ENCODE data around the gene S1PR4.
"Not testable (repeated sequence)": the region's sequence is repeated elsewhere in the genome, so short reads cannot be mapped to it uniquely, and the experiment has no call there.

Gene S1PR4

GRCh38 chr19:3179739-3180293 is 1.2 kb downstream of the S1PR4 start:
- no peak for DNase-seq

GRCh38 chr19:3183721-3184641 is 5.4 kb downstream of the S1PR4 start:
- DNase-seq, result no peak

- no peak for DNase-seq
Measured at GRCh38 chr19:3184847-3185460, 6.4 kb downstream of the S1PR4 start.

GRCh38 chr19:3185461-3186159 is 7.0 kb downstream of the S1PR4 start, which contains the start of gene NCLN:
TSS of gene NCLN (plus strand) at chr19:3185930. CDS start at chr19:3186031, 101 bp downstream.
- peak; percentile 99 for DNase-seq

- DNase-seq, result no peak
Measured at GRCh38 chr19:3186160-3186688, 7.7 kb downstream of the S1PR4 start.

- no peak for DNase-seq
Measured at GRCh38 chr19:3186891-3187661, 8.5 kb downstream of the S1PR4 start.

- DNase-seq, result no peak
Measured at GRCh38 chr19:3187662-3188511, 9.3 kb downstream of the S1PR4 start.

GRCh38 chr19:3188627-3189596 is 10.3 kb downstream of the S1PR4 start:
- no peak for DNase-seq

GRCh38 chr19:3189702-3190469 is 11.3 kb downstream of the S1PR4 start:
- no peak for DNase-seq

GRCh38 chr19:3190470-3190770 is 11.9 kb downstream of the S1PR4 start:
- DNase-seq, result no peak

GRCh38 chr19:3190921-3191805 is 12.6 kb downstream of the S1PR4 start:
- no peak for DNase-seq

- DNase-seq, result not testable (repeated sequence)
Measured at GRCh38 chr19:3191806-3192104, 13.2 kb downstream of the S1PR4 start.

- no peak for DNase-seq
Measured at GRCh38 chr19:3192228-3192635, 13.7 kb downstream of the S1PR4 start.

GRCh38 chr19:3192684-3193083 is 14.1 kb downstream of the S1PR4 start:
- DNase-seq, result no peak

- DNase-seq, result no peak
Measured at GRCh38 chr19:3193256-3194105, 14.9 kb downstream of the S1PR4 start.

GRCh38 chr19:3194106-3195087 is 15.8 kb downstream of the S1PR4 start:
- DNase-seq, result no peak
